Neural cell (in vitro differentiated cells): ENCODE measurements around the gene SUN1. TPM values are rescaled to one million over a fixed set of nuclear protein-coding genes. Genes with fewer than 3 reads are reported as not detected.

Source experiments
- H2AFZ ChIP-seq: fragments of 200-600, 300-800 bp; sonication (generic), shearing (Covaris generic); 2 replicates; pipeline ENCODE4 v1.6.0; 2014; ENCODE audit warnings: low read depth, mild to moderate bottlenecking, antibody characterized with exemption, low read length, moderate library complexity
- H3F3A ChIP-seq: fragments of 200-600 bp; shearing (Covaris generic); 2 replicates; pipeline ENCODE4 v1.6.1; 2016; ENCODE audit warnings: mild to moderate bottlenecking, moderate library complexity, mixed read lengths, antibody characterized with exemption, low read length; ENCODE audit not compliant: insufficient read depth, poor library complexity, severe bottlenecking
- H3K27ac ChIP-seq: fragments of 200-600, 300-800 bp; sonication (generic), shearing (Covaris generic); 2 replicates; pipeline ENCODE4 v1.5.1; 2014; ENCODE audit warnings: mild to moderate bottlenecking, low read length, moderate library complexity
- H3K27me3 ChIP-seq: fragments of 300-800, 200-600 bp; sonication (generic), shearing (Covaris generic); 2 replicates; pipeline ENCODE4 v1.6.0; 2014; ENCODE audit warnings: mild to moderate bottlenecking, low read depth, low read length, moderate library complexity; ENCODE audit not compliant: insufficient read depth
- H3K36me3 ChIP-seq: fragments of 300-800, 200-600 bp; sonication (generic), shearing (Covaris generic); 2 replicates; pipeline ENCODE4 v1.5.1; 2014; ENCODE audit warnings: mild to moderate bottlenecking, antibody characterized with exemption, low read length, moderate library complexity; ENCODE audit not compliant: insufficient read depth
- H3K4me2 ChIP-seq: fragments of 300-800, 200-600 bp; sonication (generic), shearing (Covaris generic); 2 replicates; pipeline ENCODE4 v1.6.0; 2014; ENCODE audit warnings: mild to moderate bottlenecking, low read length
- H3K4me3 ChIP-seq: fragments of 300-800, 200-600 bp; sonication (generic), shearing (Covaris generic); 2 replicates; pipeline ENCODE4 v1.5.1; 2014; ENCODE audit warnings: mild to moderate bottlenecking, low read length, moderate library complexity
- H3K79me2 ChIP-seq: fragments of 200-600 bp; shearing (Covaris generic); replicated peaks from 2 replicates; pipeline ENCODE4 v1.6.0; 2014; ENCODE audit warnings: mild to moderate bottlenecking, low read length, moderate library complexity; ENCODE audit not compliant: insufficient read depth
- H3K9ac ChIP-seq: fragments of 300-800, 200-600 bp; sonication (generic), shearing (Covaris generic); 2 replicates; pipeline ENCODE4 v1.6.1; 2016; ENCODE audit warnings: mild to moderate bottlenecking, low read length, mixed read lengths
- H3K9me2 ChIP-seq: fragments of 200-600 bp; shearing (Covaris generic); 2 replicates; pipeline ENCODE4 v1.6.1; 2016; ENCODE audit warnings: mild to moderate bottlenecking, low read length, mixed read lengths; ENCODE audit not compliant: insufficient read depth
- H3K9me3 ChIP-seq: fragments of 200-600, 300-800 bp; sonication (generic), shearing (Covaris generic); 2 replicates; pipeline ENCODE4 v1.6.1; 2016; ENCODE audit warnings: mild to moderate bottlenecking, mixed run types, low read length, moderate library complexity, mixed read lengths
- H4K20me1 ChIP-seq: fragments of 200-600 bp; shearing (Covaris generic); 2 replicates; pipeline ENCODE4 v1.6.1; 2016; ENCODE audit warnings: mild to moderate bottlenecking, mixed run types; ENCODE audit not compliant: insufficient read depth
- CTCF ChIP-seq: fragments of 450-650 bp; IDR thresholded peaks from 2 replicates; pipeline ENCODE4 v1.5.1; 2014; ENCODE audit warnings: antibody characterized with exemption, mild to moderate bottlenecking, moderate library complexity; ENCODE audit not compliant: poor library complexity, severe bottlenecking
- EP300 ChIP-seq: fragments of 450-650 bp; conservative IDR thresholded peaks from 2 replicates; pipeline ENCODE4 v1.6.1; 2014; ENCODE audit warnings: antibody characterized with exemption, mild to moderate bottlenecking, moderate library complexity; ENCODE audit not compliant: poor library complexity, severe bottlenecking
- EZH2 ChIP-seq: fragments of 200-600, 300-800 bp; shearing (Covaris generic), sonication (generic); IDR thresholded peaks from 2 replicates; pipeline ENCODE4 v1.6.1; 2014; ENCODE audit warnings: antibody characterized with exemption, low read length, borderline replicate concordance, mild to moderate bottlenecking; ENCODE audit not compliant: insufficient read depth, poor library complexity, severe bottlenecking
- MXI1 ChIP-seq: fragments of 450-650 bp; conservative IDR thresholded peaks from 2 replicates; pipeline ENCODE4 v1.6.1; 2014; ENCODE audit warnings: antibody characterized with exemption, mild to moderate bottlenecking; ENCODE audit not compliant: poor library complexity, severe bottlenecking
- POLR2AphosphoS5 ChIP-seq: IDR thresholded peaks from 2 replicates; pipeline ENCODE4 v1.6.1; 2012
- RAD21 ChIP-seq: fragments of 450-650 bp; conservative IDR thresholded peaks from 2 replicates; pipeline ENCODE4 v1.6.1; 2014; ENCODE audit warnings: antibody characterized with exemption, mild to moderate bottlenecking, moderate library complexity
- REST ChIP-seq: IDR thresholded peaks from 2 replicates; pipeline ENCODE4 v1.6.1; 2012; ENCODE audit warnings: borderline replicate concordance
- SMC3 ChIP-seq: fragments of 450-650 bp; conservative IDR thresholded peaks from 2 replicates; pipeline ENCODE4 v1.6.1; 2014; ENCODE audit warnings: antibody characterized with exemption, mild to moderate bottlenecking, moderate library complexity; ENCODE audit not compliant: poor library complexity
- TAF1 ChIP-seq: IDR thresholded peaks from 2 replicates; pipeline ENCODE4 v1.6.1; 2012; ENCODE audit warnings: low read depth
- polyA plus RNA-seq: library from polyadenylated mRNA; depleted of rRNA; stranded (reverse); fragments of >200 nt; gene quantifications from 2 replicates; pipeline ENCODE4 v1.2.3, GENCODE V29; 2014

SUN1 gene
- polyA plus RNA-seq, 1 donor from 2014 or later = 309 TPM

- no peaks in the 10 kb centered on the region for H4K20me1 ChIP-seq
- H3K36me3 ChIP-seq = no peaks in the 10 kb centered on the region
- H3K79me2 ChIP-seq = peaks cover 44% of the 10 kb centered on the region
- no peaks in the 10 kb centered on the region for H3K9me2 ChIP-seq
- TF ChIP-seq CTCF (no peak), RAD21 (no peak), EZH2 (no peak), EP300 (no peak), SMC3 (no peak), POLR2AphosphoS5 (no peak), MXI1 (no peak), REST (no peak), TAF1 (no peak)
- H3K27me3 ChIP-seq = no peaks in the 10 kb centered on the region
- H2AFZ ChIP-seq = no peak overlapping the region
- H3K9ac ChIP-seq = no peak overlapping the region
- no peaks in the 10 kb centered on the region for H3K9me3 ChIP-seq
- no peak overlapping the region for H3K27ac ChIP-seq
- H3K4me2 ChIP-seq = no peak overlapping the region
- H3F3A ChIP-seq = no peaks in the 10 kb centered on the region
- H3K4me3 ChIP-seq = no peak overlapping the region
These were observed 1.5 kb downstream of the SUN1 start for GRCh38 chr7:833601-834258.

- no peaks in the 10 kb centered on the region for H3K27me3 ChIP-seq
- no peaks in the 10 kb centered on the region for H3K9me3 ChIP-seq
- no peak overlapping the region for H2AFZ ChIP-seq
- no peak overlapping the region for H3K9ac ChIP-seq
- H3K36me3 ChIP-seq = no peaks in the 10 kb centered on the region
- H4K20me1 ChIP-seq = no peaks in the 10 kb centered on the region
- H3F3A ChIP-seq = no peaks in the 10 kb centered on the region
- H3K27ac ChIP-seq = no peak overlapping the region
- no peak overlapping the region for H3K4me3 ChIP-seq
- H3K9me2 ChIP-seq = no peaks in the 10 kb centered on the region
- TF ChIP-seq MXI1 (no peak), REST (no peak), RAD21 (no peak), TAF1 (no peak), POLR2AphosphoS5 (no peak), SMC3 (no peak), CTCF (no peak), EP300 (no peak), EZH2 (no peak)
- no peak overlapping the region for H3K4me2 ChIP-seq
- peaks cover 39% of the 10 kb centered on the region for H3K79me2 ChIP-seq
These were observed 2.0 kb downstream of the SUN1 start for GRCh38 chr7:834277-834676.
